ENCODE results near the gene TMEM229A. TPM values are rescaled to one million over a fixed set of nuclear protein-coding genes. Genes with fewer than 3 reads are reported as not detected.

TMEM229A gene
- total RNA-seq, 4 donors from 2014 or later: 0.63 TPM; not detected in 3

DNA sequence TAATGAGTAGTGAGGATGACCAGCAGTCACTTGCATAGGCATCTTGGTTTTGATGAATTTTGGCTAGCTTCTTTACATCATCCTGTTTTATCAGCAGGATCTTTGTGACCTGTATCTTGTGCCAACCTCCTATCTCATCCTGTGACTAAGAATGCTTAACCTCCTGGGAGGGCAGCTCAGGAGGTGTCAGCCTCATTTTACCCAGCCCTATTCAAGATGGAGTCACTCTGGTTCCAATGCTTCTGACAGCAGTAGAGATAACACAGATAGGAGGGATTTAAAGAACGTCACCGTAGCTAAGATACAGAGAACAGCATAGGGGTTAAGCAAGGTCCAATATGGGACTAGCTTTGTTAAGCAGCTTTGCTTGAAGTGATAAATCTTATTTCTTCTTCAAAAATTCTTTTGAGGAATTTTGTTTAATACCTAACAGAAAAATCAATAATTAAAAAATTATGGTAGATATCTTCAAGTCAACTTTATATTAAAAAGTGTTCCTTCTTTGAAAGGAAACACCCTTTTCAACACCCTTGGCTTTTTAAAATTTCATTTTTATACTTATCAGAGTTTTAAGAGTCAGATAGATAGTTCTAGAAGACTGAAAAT, 39.9 kb downstream of the TMEM229A start:
- Histone ChIP-seq H3K36me3 (no peaks in the 10 kb centered on the region), H3K9me3 (no peaks in the 10 kb centered on the region), H3K4me3 (no peak overlapping the region), H3K27me3 (no peaks in the 10 kb centered on the region), H3K27ac (no peak overlapping the region), H3K4me1 (no peaks in the 10 kb centered on the region)
- no peak for TF ChIP-seq EP300 (IDR thresholded peaks at IDR 0.05)
- TF ChIP-seq, protein P1, sequence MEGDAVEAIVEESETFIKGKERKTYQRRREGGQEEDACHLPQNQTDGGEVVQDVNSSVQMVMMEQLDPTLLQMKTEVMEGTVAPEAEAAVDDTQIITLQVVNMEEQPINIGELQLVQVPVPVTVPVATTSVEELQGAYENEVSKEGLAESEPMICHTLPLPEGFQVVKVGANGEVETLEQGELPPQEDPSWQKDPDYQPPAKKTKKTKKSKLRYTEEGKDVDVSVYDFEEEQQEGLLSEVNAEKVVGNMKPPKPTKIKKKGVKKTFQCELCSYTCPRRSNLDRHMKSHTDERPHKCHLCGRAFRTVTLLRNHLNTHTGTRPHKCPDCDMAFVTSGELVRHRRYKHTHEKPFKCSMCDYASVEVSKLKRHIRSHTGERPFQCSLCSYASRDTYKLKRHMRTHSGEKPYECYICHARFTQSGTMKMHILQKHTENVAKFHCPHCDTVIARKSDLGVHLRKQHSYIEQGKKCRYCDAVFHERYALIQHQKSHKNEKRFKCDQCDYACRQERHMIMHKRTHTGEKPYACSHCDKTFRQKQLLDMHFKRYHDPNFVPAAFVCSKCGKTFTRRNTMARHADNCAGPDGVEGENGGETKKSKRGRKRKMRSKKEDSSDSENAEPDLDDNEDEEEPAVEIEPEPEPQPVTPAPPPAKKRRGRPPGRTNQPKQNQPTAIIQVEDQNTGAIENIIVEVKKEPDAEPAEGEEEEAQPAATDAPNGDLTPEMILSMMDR (IDR thresholded peaks at IDR 0.05): no peak
- no peak for TF ChIP-seq POLR2A (IDR thresholded peaks at IDR 0.05)
- no peak for DNase-seq (ENCODE audit: low spot score in 2 of 2)
- WGBS, 2 donors: 82 to 88% methylated on average over 2 of the region's 2 CpGs

DNA sequence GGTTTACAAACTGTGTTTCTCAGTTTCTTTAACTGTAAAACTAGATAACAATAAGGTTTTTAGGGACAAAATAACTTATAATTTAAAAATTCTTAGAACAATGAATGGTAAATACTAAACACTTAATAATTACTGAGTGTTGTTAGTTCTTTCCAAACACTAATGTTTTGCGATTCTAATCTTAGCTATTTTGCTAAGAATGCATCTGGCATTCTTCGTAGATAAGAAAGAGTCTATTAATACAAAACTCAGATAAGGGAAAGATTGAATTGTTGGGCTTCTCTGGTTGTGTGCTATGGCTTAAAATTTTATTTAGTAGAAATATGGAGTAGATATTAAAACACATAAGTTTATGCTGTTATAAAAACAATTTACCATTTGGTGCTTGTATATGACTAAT, 45.4 kb downstream of the TMEM229A start:
- no peak overlapping the region for H3K4me3 ChIP-seq
- H3K36me3 ChIP-seq: no peaks in the 10 kb centered on the region
- no peak for DNase-seq (ENCODE audit: low spot score in 2 of 2)
- no peak overlapping the region for H3K27ac ChIP-seq
- TF ChIP-seq, protein P1 (IDR thresholded peaks at IDR 0.05): no peak
- TF ChIP-seq EP300 (IDR thresholded peaks at IDR 0.05) (no peak), POLR2A (IDR thresholded peaks at IDR 0.05) (no peak)
- WGBS, 2 donors: 61 to 66% methylated on average over 2 of the region's 2 CpGs
- no peaks in the 10 kb centered on the region for H3K9me3 ChIP-seq
- H3K27me3 ChIP-seq: no peaks in the 10 kb centered on the region
- no peaks in the 10 kb centered on the region for H3K4me1 ChIP-seq

Other genes starting within 250 kb of the TMEM229A start
- not detected for gene HYAL4, start 187.9 kb downstream of the TMEM229A start, total RNA-seq
- gene SPAM1, start 107.8 kb downstream of the TMEM229A start, total RNA-seq: not detected

Data from tibial nerve (tissue), 4 donors.